Sciatic nerve (tissue), 2 donors: Measurements from ENCODE around the gene SLC2A6. TPM values are rescaled to one million over a fixed set of nuclear protein-coding genes. Genes with fewer than 3 reads are reported as not detected.

Source experiments
- ATAC-seq: fragments of 200-7000 bp; cut with Tn5 transposase; one replicate; pipeline ENCODE4 v1.9.1; 2020; ENCODE audit warnings: mild to moderate bottlenecking, moderate library complexity
- DNase-seq: peaks from one replicate; pipeline ENCODE4 v3.0.0-alpha.2; 2020; ENCODE audit warnings: low spot score
- intact Hi-C: fragments of 100-400 bp; cut with DNase I; formaldehyde crosslinking; loops from one replicate; pipeline ENCODE4 v1.14.2; 2022
- total RNA-seq: library from RNA; stranded (reverse); fragmentation: NEBNext Ultra II Directional; extraction: Animal tissue kit (Norgen Biotek cat#: 25700); gene quantifications from one replicate; pipeline ENCODE4 v1.2.1, GENCODE V29; 2021
- donor health status: DM: no; HTN: no; CAD: no.
- donor health status: DM: no; HTN: no; CAD: no.

SLC2A6 gene
- total RNA-seq, 1 donor from 2014 or later = 3.3 TPM

- intact Hi-C loops = no loop called here
- no peak for DNase-seq
- ATAC-seq = no peak
Observed at GRCh38 chr9:133426011-133426410, 52.9 kb downstream of the SLC2A6 start.

GRCh38 chr9:133425049-133425632, 53.8 kb downstream of the SLC2A6 start:
- DNase-seq = no peak
- intact Hi-C loops = no loop called here
- ATAC-seq = no peak

- DNase-seq (no peak), ATAC-seq (no peak)
- intact Hi-C loops = no loop called here
Observed at GRCh38 chr9:133424187-133424586, 54.7 kb downstream of the SLC2A6 start.

GRCh38 chr9:133423216-133423615, 55.7 kb downstream of the SLC2A6 start:
- DNase-seq = no peak
- ATAC-seq = no peak
- intact Hi-C loops = no loop called here

- DNase-seq (no peak), ATAC-seq (no peak)
- intact Hi-C loops = no loop called here
Observed at GRCh38 chr9:133421615-133422542, 57.0 kb downstream of the SLC2A6 start, which contains the start of gene ADAMTS13. ADAMTS13 (plus strand) TSS chr9:133422367; CDS start chr9:133422444, 77 bp downstream.

Other genes starting within 250 kb of the SLC2A6 start
- 10.9 TPM for gene ABO, start 203.9 kb downstream of the SLC2A6 start, total RNA-seq
- gene SURF6, start 142.9 kb downstream of the SLC2A6 start, total RNA-seq = 17.3 TPM
- 36.2 TPM for gene MED22, start 131.0 kb downstream of the SLC2A6 start, total RNA-seq
- 1,196 TPM for gene RPL7A, start 130.9 kb downstream of the SLC2A6 start, total RNA-seq
- gene SURF1, start 122.6 kb downstream of the SLC2A6 start, total RNA-seq = 40.9 TPM
- 13.6 TPM for gene SURF2, start 122.5 kb downstream of the SLC2A6 start, total RNA-seq
- gene SURF4, start 103.0 kb downstream of the SLC2A6 start, total RNA-seq = 91.3 TPM
- gene STKLD1, start 102.7 kb downstream of the SLC2A6 start, total RNA-seq = 2.6 TPM
- gene REXO4, start 61.1 kb downstream of the SLC2A6 start, total RNA-seq = 23.8 TPM
- 4.6 TPM for gene ADAMTS13, start 56.7 kb downstream of the SLC2A6 start, total RNA-seq
- 10.1 TPM for gene CACFD1, start 19.1 kb downstream of the SLC2A6 start, total RNA-seq
- gene MYMK, start 45.9 kb upstream of the SLC2A6 start, total RNA-seq = not detected
- gene ADAMTSL2, start 55.6 kb upstream of the SLC2A6 start, total RNA-seq = 22.3 TPM
- gene FAM163B, start 130.3 kb upstream of the SLC2A6 start, total RNA-seq = not detected
- gene DBH, start 157.3 kb upstream of the SLC2A6 start, total RNA-seq = 0.13 TPM